Keratinocyte (primary cell): ENCODE measurements around the gene TACC2. TPM values are rescaled to one million over a fixed set of nuclear protein-coding genes. Genes with fewer than 3 reads are reported as not detected.

Experiments used
- DNase-seq: peaks from one replicate; pipeline ENCODE4 v3.0.0-alpha.2; 2011; ENCODE audit warnings: low read depth, missing footprints, low spot score
- FAIRE-seq: peaks from 2 replicates; lab custom pipeline; 2011; peaks lifted over from hg19 to GRCh38; lab: Jason Lieb, UNC
- H2AFZ ChIP-seq: 2 replicates; pipeline ENCODE4 v1.6.0; 2012; ENCODE audit warnings: low read length, control low read depth, inconsistent platforms; ENCODE audit not compliant: control insufficient read depth
- H3K27ac ChIP-seq: 2 replicates; pipeline ENCODE4 v1.5.1; 2011; ENCODE audit warnings: low read length; ENCODE audit not compliant: control insufficient read depth, insufficient read depth
- H3K27me3 ChIP-seq: 3 replicates; pipeline ENCODE4 v1.6.0; 2011; ENCODE audit warnings: low read length; ENCODE audit not compliant: control insufficient read depth, insufficient read depth; ENCODE audit errors: extremely low read depth
- H3K36me3 ChIP-seq, 2 experiments: 2 replicates in 1 of 2; 3 replicates in 1 of 2; pipeline ENCODE4 v1.5.1; 2011; ENCODE audit warnings: low read length in 2 of 2, mild to moderate bottlenecking in 1 of 2; ENCODE audit not compliant: control insufficient read depth in 2 of 2, insufficient read depth in 2 of 2; ENCODE audit errors: extremely low read depth in 1 of 2
- H3K4me1 ChIP-seq: 3 replicates; pipeline ENCODE4 v1.5.1; 2011; ENCODE audit warnings: low read length; ENCODE audit not compliant: control insufficient read depth, insufficient read depth; ENCODE audit errors: extremely low read depth
- H3K4me2 ChIP-seq: 3 replicates; pipeline ENCODE4 v1.6.0; 2011; ENCODE audit warnings: low read depth, low read length; ENCODE audit not compliant: control insufficient read depth, insufficient read depth; ENCODE audit errors: extremely low read depth
- H3K4me3 ChIP-seq, 3 experiments: fragments of 200-600 bp in 1 of 3; sonication (generic) in 1 of 3; 2 replicates in 2 of 3; 3 replicates in 1 of 3; pipeline ENCODE4 v1.5.1; 2011 to 2016; ENCODE audit warnings: low read length in 3 of 3, mild to moderate bottlenecking in 3 of 3, control low read depth in 2 of 3, inconsistent platforms in 1 of 3, low read depth in 1 of 3, mixed read lengths in 1 of 3, mixed run types in 1 of 3, moderate library complexity in 1 of 3; ENCODE audit not compliant: control insufficient read depth in 2 of 3, insufficient read depth in 2 of 3; ENCODE audit errors: extremely low read depth in 1 of 3
- H3K79me2 ChIP-seq: 2 replicates; pipeline ENCODE4 v1.6.0; 2012; ENCODE audit warnings: low read length; ENCODE audit not compliant: control insufficient read depth, insufficient read depth
- H3K9ac ChIP-seq: 3 replicates; pipeline ENCODE4 v1.6.0; 2011; ENCODE audit warnings: low read length; ENCODE audit not compliant: control insufficient read depth, insufficient read depth; ENCODE audit errors: extremely low read depth
- H3K9me1 ChIP-seq: 3 replicates; pipeline ENCODE4 v1.6.0; 2011; ENCODE audit warnings: low read length; ENCODE audit not compliant: control insufficient read depth, insufficient read depth; ENCODE audit errors: extremely low read depth
- H3K9me3 ChIP-seq: 2 replicates; pipeline ENCODE4 v1.5.1; 2012; ENCODE audit warnings: low read depth, low read length; ENCODE audit not compliant: control insufficient read depth
- H4K20me1 ChIP-seq: 3 replicates; pipeline ENCODE4 v1.6.0; 2011; ENCODE audit warnings: low read length; ENCODE audit not compliant: control insufficient read depth, insufficient read depth; ENCODE audit errors: extremely low read depth
- EZH2 ChIP-seq: IDR thresholded peaks from one replicate; pipeline ENCODE4 v1.6.1; 2012; ENCODE audit warnings: inconsistent platforms, mild to moderate bottlenecking, low read length, moderate library complexity
- dilution Hi-C: fragments of 300-500 bp; cut with MboI; formaldehyde crosslinking; loops from one replicate; pipeline ENCODE4 v1.7.0; 2020; ENCODE audit warnings: low sequenced_read_pairs; ENCODE audit not compliant: extremely low pct_ligation_motif_present
- polyA plus RNA-seq, 5 experiments: library from polyadenylated mRNA; depleted of rRNA in 3 of 5; stranded (reverse) in 3 of 5; stranded (forward) in 1 of 5; unstranded in 1 of 5; fragments of >200 nt; gene quantifications; 1 replicate in 1 of 5; 2 replicates in 3 of 5; 3 replicates in 1 of 5; pipeline versions ENCODE4 v1.2.1 to v1.2.3, GENCODE V29; 2011 to 2012; ENCODE audit warnings: missing spikeins in 2 of 5, low read depth in 1 of 5, low replicate concordance in 1 of 5
- TF ChIP-seq, protein P1 (sequence below), 3 experiments: IDR thresholded peaks in 1 of 3; conservative IDR thresholded peaks in 1 of 3; optimal IDR thresholded peaks in 1 of 3; 2 replicates in 2 of 3; 3 replicates in 1 of 3; pipeline versions ENCODE3 to v1.5.1; 2011; ENCODE audit warnings: low read length in 3 of 3, mild to moderate bottlenecking in 3 of 3, moderate library complexity in 2 of 3, control low read depth in 1 of 3, inconsistent platforms in 1 of 3; ENCODE audit not compliant: insufficient read depth in 2 of 3; ENCODE audit errors: extremely low read depth in 1 of 3

TACC2 gene
- polyA plus RNA-seq, 1 donor (not counting 4 experiments of a cell fraction or from before 2014, with no cell fraction given): 12.8 TPM

DNA sequence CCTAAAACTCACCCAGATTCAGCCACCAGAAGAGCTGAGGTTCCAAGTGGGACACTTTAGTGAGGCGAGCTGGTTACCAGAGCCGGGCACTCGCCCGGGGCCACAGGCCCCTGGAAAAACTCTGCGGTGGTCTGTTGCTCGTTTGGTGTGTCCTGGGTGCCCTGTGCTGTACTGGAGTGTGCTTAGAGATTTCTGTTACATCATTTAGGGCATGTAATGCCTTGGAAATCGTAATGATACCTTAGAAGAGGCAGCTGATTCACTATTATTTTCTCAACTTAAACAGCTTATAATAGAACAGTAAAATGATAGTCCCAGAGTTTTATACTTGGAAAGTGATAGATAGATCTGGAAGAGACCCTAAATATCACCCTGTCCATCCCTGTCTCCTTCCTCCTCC, 233.7 kb downstream of the TACC2 start:
- H3K4me3 ChIP-seq: no peak overlapping the region
- no peak overlapping the region for H3K9ac ChIP-seq
- H3K36me3 ChIP-seq: peaks cover 8 to 19% of the 10 kb centered on the region in 2 experiments
- no peak for DNase-seq
- TF ChIP-seq EZH2: no peak
- TF ChIP-seq, protein P1, sequence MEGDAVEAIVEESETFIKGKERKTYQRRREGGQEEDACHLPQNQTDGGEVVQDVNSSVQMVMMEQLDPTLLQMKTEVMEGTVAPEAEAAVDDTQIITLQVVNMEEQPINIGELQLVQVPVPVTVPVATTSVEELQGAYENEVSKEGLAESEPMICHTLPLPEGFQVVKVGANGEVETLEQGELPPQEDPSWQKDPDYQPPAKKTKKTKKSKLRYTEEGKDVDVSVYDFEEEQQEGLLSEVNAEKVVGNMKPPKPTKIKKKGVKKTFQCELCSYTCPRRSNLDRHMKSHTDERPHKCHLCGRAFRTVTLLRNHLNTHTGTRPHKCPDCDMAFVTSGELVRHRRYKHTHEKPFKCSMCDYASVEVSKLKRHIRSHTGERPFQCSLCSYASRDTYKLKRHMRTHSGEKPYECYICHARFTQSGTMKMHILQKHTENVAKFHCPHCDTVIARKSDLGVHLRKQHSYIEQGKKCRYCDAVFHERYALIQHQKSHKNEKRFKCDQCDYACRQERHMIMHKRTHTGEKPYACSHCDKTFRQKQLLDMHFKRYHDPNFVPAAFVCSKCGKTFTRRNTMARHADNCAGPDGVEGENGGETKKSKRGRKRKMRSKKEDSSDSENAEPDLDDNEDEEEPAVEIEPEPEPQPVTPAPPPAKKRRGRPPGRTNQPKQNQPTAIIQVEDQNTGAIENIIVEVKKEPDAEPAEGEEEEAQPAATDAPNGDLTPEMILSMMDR (optimal IDR thresholded peaks at IDR 0.05 in 1 of 3, IDR thresholded peaks at IDR 0.05 in 1 of 3, conservative IDR thresholded peaks at IDR 0.05 in 1 of 3; ENCODE audit: extremely low read depth in 1 of 3, insufficient read depth in 2 of 3, low read length in 3 of 3): no peak
- no peak overlapping the region for H3K27ac ChIP-seq
- H3K4me2 ChIP-seq: no peak overlapping the region
- no peaks in the 10 kb centered on the region for H3K9me1 ChIP-seq
- FAIRE-seq: no peak
- no peaks in the 10 kb centered on the region for H3K4me1 ChIP-seq
- H3K9me3 ChIP-seq: no peaks in the 10 kb centered on the region
- H4K20me1 ChIP-seq: no peaks in the 10 kb centered on the region
- dilution Hi-C loops: no loop called here
- H3K27me3 ChIP-seq: no peaks in the 10 kb centered on the region
- H2AFZ ChIP-seq: no peak overlapping the region
- no peaks in the 10 kb centered on the region for H3K79me2 ChIP-seq

DNA sequence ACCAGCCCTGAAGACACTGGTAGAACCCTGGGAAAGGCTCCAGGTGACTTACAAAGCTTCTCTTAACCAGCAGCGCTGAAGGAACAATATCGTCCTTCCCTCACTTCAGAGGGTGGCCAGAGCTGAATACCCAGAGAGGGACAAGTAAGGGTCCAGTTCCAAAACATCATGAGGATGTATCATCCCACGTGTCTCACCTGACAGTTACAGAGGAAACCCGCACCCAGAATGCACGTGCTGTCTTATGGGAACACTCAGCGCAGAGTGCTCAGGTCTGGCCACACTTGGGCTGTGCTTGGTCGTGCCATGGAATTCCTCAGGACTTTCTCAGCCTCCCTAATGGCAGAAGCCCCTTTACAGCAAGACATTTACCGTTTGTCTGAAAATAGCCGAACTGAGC, 235.2 kb downstream of the TACC2 start:
- no peaks in the 10 kb centered on the region for H3K9me1 ChIP-seq
- dilution Hi-C loops: no loop called here
- FAIRE-seq: no peak
- DNase-seq: no peak
- no peak overlapping the region for H3K27ac ChIP-seq
- H4K20me1 ChIP-seq: no peaks in the 10 kb centered on the region
- H3K79me2 ChIP-seq: no peaks in the 10 kb centered on the region
- peaks cover 9 to 26% of the 10 kb centered on the region in 2 experiments for H3K36me3 ChIP-seq
- TF ChIP-seq EZH2: no peak
- TF ChIP-seq, protein P1 (optimal IDR thresholded peaks at IDR 0.05 in 1 of 3, IDR thresholded peaks at IDR 0.05 in 1 of 3, conservative IDR thresholded peaks at IDR 0.05 in 1 of 3; ENCODE audit: extremely low read depth in 1 of 3, insufficient read depth in 2 of 3, low read length in 3 of 3): no peak
- H3K4me1 ChIP-seq: no peaks in the 10 kb centered on the region
- no peaks in the 10 kb centered on the region for H3K9me3 ChIP-seq
- H3K4me3 ChIP-seq: no peak overlapping the region
- no peak overlapping the region for H3K9ac ChIP-seq
- H2AFZ ChIP-seq: no peak overlapping the region
- no peaks in the 10 kb centered on the region for H3K27me3 ChIP-seq
- no peak overlapping the region for H3K4me2 ChIP-seq
